ENCODE measurements around the gene NOTCH3. TPM values are rescaled to one million over a fixed set of nuclear protein-coding genes. Genes with fewer than 3 reads are reported as not detected.

NOTCH3 gene
- total RNA-seq, 2 donors from 2014 or later = 4.4 to 10.5 TPM

DNA sequence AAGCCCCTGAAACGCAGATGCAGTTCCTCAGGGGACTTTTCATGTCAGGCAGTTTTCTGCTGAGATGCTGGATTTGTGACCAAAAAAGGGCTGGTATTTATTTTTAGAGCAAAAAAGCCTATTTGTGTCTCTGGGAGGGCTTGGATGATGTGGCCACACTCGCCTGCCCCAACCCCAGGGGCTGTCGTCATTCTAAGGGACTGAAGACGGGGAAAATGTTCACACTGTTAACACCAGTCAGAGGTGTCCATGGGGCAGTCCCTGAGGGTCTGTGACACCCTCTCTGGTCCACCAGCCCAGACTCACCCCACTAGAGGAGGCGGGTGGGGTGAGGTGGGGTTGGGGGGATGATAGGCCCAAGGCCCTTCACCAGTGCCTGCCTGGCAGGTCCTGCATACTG lies 47.3 kb upstream of the NOTCH3 start:
- DNase-seq = no peak
- intact Hi-C loops (cut with DNase I) = no loop called here
- Histone ChIP-seq H3K27me3 (no peaks in the 10 kb centered on the region), H3K36me3 (peaks cover 10% of the 10 kb centered on the region), H3K9me3 (no peaks in the 10 kb centered on the region), H3K27ac (peak overlapping the region; percentile 68), H3K4me3 (no peak overlapping the region), H3K9ac (ENCODE audit: low read depth in 2 of 2, low read length in 2 of 2) (no peak overlapping the region), H3K4me1 (peaks cover 19% of the 10 kb centered on the region)
- TF ChIP-seq, protein P1, sequence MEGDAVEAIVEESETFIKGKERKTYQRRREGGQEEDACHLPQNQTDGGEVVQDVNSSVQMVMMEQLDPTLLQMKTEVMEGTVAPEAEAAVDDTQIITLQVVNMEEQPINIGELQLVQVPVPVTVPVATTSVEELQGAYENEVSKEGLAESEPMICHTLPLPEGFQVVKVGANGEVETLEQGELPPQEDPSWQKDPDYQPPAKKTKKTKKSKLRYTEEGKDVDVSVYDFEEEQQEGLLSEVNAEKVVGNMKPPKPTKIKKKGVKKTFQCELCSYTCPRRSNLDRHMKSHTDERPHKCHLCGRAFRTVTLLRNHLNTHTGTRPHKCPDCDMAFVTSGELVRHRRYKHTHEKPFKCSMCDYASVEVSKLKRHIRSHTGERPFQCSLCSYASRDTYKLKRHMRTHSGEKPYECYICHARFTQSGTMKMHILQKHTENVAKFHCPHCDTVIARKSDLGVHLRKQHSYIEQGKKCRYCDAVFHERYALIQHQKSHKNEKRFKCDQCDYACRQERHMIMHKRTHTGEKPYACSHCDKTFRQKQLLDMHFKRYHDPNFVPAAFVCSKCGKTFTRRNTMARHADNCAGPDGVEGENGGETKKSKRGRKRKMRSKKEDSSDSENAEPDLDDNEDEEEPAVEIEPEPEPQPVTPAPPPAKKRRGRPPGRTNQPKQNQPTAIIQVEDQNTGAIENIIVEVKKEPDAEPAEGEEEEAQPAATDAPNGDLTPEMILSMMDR (IDR thresholded peaks at IDR 0.05) = no peak

DNA sequence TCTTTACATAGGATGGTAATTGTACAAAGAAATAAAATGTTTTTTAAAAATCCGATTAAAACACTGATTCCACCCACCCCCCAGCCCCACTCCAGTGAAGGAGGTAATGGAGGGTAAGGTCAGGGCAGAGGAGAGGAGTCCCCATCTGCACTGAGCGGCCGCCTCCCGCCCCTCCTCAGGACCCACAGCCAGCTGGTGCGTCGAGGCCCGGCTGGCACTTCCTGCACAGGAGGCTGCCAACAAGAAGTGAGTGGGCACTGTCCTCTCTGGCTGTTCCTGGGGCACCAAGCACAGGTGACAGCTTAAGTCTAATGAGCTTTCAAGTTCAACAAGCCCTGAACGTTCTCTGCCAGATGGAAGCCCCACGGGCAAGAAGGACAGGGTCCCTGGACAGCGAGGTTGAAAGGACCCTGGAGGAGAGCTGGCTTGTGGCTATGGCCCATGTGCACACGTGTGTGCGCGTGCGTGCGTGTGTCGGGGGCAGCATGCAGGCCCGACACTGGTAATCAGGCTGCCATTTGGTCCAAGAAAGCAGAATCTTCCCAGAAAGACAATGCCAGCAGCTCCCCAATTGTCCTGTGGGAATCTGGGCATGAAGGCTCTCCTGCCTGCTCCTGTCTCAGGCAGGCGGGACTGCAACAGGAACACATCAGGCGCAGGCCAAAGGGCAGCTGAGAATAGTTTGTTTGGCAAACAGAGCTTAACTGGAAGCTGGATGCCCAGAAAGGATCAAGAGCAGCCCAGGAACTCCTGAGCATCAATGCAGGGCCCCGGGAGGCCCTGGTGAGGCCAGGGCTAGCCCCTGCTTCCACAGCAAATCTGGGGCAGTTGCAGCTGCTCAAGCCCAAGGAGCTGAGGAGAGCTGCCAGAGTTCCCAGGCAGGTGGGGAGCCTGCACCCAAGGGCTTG lies 46.6 kb upstream of the NOTCH3 start:
- H3K9me3 ChIP-seq = no peaks in the 10 kb centered on the region
- peaks cover 10% of the 10 kb centered on the region for H3K36me3 ChIP-seq
- no peak overlapping the region for H3K9ac ChIP-seq (ENCODE audit: low read depth in 2 of 2, low read length in 2 of 2)
- H3K27me3 ChIP-seq = no peaks in the 10 kb centered on the region
- intact Hi-C loops (cut with DNase I) = no loop called here
- H3K4me3 ChIP-seq = no peak overlapping the region
- TF ChIP-seq, protein P1 (IDR thresholded peaks at IDR 0.05) = no peak
- H3K4me1 ChIP-seq = peaks cover 19% of the 10 kb centered on the region
- peak overlapping the region; percentile 68 for H3K27ac ChIP-seq
- DNase-seq = no peak

DNA sequence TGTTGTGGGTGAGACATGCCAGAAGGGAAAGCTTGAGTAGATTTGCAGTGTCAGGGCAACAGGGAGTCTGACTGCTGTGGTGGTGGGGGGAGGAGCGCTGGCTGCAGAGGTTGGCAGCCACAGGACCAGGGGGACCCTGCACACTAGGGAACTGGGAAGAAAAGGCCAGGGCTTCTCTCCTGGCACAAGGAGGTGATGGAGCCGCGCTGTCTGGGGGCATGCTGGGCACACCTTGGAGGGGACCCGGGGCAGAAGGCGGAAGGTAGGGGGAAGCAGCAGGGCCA lies 45.3 kb upstream of the NOTCH3 start:
- intact Hi-C loops (cut with DNase I) = no loop called here
- Histone ChIP-seq H3K36me3 (peaks cover 16% of the 10 kb centered on the region), H3K9ac (ENCODE audit: low read depth in 2 of 2, low read length in 2 of 2) (peak overlapping the region in 1 of 2 donors; percentile 1), H3K9me3 (no peaks in the 10 kb centered on the region), H3K27ac (peak overlapping the region; percentile 7), H3K27me3 (no peaks in the 10 kb centered on the region), H3K4me3 (no peak overlapping the region), H3K4me1 (peaks cover 19% of the 10 kb centered on the region)
- DNase-seq = no peak
- TF ChIP-seq, protein P1 (IDR thresholded peaks at IDR 0.05) = no peak

DNA sequence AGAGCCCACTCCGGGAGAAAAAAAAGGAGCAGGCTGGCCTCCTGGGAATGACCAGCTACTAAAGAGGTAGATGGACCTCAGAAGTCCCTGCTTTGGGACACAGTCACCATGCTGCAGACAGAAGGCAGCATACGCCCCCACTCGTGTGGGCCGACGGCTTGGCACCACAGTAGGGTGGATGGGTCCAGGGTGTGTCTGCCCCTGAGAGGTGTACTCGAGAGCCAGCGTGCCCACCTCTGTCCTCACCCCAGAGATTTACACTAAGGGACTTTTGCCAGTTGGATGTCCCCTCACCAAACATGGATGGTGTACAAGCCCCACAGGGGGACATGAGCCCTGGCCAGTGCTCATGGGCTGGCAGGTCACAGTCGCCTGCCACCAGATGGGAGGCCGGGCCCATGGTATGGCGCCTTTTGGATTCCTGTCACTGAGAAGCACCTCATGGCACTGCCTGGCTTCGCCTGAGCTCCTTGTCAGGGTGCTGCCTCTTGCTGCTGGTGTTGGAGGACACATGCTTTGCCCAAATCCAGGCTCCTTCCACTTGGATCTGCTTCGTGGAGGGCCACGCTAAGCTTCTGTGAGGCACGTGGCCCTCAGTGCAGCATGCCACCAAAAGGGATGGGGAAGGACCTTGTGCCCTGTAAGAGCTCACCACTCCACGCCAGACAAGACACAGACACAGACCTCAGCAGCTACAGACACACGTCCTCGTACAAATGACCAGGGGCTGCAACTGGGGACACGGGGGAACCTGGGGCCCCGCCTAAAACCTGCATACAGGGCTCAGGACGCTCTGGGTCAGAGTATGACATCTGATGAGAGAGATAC lies 44.8 kb upstream of the NOTCH3 start:
- H3K4me3 ChIP-seq = no peak overlapping the region
- peak overlapping the region; percentile 7 for H3K27ac ChIP-seq
- TF ChIP-seq, protein P1 (IDR thresholded peaks at IDR 0.05) = no peak
- no peak overlapping the region for H3K9ac ChIP-seq (ENCODE audit: low read depth in 2 of 2, low read length in 2 of 2)
- H3K27me3 ChIP-seq = no peaks in the 10 kb centered on the region
- intact Hi-C loops (cut with DNase I) = no loop called here
- H3K36me3 ChIP-seq = peaks cover 16% of the 10 kb centered on the region
- peaks cover 19% of the 10 kb centered on the region for H3K4me1 ChIP-seq
- DNase-seq = no peak
- no peaks in the 10 kb centered on the region for H3K9me3 ChIP-seq

DNA sequence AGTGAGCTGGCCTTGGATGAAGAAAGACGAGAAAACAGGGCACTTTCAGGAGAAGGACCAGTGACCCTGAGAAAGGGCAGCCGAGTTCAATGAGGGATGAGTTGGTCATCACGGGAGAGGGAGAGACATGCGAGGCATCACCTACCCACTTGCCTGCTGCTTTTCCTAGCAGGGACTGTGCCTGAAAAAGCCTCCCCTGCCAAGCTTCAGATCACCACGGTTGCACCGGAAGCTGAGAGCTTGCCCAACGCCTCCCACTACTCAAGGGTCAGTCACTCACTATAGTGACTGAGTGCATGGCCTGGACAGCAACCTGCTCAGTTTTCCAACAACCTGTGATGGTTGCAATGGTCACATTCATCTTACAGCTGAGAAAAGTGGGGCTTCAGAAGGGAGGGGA lies 44.0 kb upstream of the NOTCH3 start:
- Histone ChIP-seq H3K9me3 (no peaks in the 10 kb centered on the region), H3K4me3 (no peak overlapping the region), H3K9ac (ENCODE audit: low read depth in 2 of 2, low read length in 2 of 2) (no peak overlapping the region), H3K4me1 (peaks cover 19% of the 10 kb centered on the region), H3K27ac (no peak overlapping the region), H3K36me3 (peaks cover 22% of the 10 kb centered on the region), H3K27me3 (no peaks in the 10 kb centered on the region)
- TF ChIP-seq, protein P1 (IDR thresholded peaks at IDR 0.05) = no peak
- no peak for DNase-seq
- intact Hi-C loops (cut with DNase I) = no loop called here

All from colonic mucosa (tissue), 4 donors.